ENCODE results near the gene ANLN.

ANLN gene, protein sequence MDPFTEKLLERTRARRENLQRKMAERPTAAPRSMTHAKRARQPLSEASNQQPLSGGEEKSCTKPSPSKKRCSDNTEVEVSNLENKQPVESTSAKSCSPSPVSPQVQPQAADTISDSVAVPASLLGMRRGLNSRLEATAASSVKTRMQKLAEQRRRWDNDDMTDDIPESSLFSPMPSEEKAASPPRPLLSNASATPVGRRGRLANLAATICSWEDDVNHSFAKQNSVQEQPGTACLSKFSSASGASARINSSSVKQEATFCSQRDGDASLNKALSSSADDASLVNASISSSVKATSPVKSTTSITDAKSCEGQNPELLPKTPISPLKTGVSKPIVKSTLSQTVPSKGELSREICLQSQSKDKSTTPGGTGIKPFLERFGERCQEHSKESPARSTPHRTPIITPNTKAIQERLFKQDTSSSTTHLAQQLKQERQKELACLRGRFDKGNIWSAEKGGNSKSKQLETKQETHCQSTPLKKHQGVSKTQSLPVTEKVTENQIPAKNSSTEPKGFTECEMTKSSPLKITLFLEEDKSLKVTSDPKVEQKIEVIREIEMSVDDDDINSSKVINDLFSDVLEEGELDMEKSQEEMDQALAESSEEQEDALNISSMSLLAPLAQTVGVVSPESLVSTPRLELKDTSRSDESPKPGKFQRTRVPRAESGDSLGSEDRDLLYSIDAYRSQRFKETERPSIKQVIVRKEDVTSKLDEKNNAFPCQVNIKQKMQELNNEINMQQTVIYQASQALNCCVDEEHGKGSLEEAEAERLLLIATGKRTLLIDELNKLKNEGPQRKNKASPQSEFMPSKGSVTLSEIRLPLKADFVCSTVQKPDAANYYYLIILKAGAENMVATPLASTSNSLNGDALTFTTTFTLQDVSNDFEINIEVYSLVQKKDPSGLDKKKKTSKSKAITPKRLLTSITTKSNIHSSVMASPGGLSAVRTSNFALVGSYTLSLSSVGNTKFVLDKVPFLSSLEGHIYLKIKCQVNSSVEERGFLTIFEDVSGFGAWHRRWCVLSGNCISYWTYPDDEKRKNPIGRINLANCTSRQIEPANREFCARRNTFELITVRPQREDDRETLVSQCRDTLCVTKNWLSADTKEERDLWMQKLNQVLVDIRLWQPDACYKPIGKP

DNA sequence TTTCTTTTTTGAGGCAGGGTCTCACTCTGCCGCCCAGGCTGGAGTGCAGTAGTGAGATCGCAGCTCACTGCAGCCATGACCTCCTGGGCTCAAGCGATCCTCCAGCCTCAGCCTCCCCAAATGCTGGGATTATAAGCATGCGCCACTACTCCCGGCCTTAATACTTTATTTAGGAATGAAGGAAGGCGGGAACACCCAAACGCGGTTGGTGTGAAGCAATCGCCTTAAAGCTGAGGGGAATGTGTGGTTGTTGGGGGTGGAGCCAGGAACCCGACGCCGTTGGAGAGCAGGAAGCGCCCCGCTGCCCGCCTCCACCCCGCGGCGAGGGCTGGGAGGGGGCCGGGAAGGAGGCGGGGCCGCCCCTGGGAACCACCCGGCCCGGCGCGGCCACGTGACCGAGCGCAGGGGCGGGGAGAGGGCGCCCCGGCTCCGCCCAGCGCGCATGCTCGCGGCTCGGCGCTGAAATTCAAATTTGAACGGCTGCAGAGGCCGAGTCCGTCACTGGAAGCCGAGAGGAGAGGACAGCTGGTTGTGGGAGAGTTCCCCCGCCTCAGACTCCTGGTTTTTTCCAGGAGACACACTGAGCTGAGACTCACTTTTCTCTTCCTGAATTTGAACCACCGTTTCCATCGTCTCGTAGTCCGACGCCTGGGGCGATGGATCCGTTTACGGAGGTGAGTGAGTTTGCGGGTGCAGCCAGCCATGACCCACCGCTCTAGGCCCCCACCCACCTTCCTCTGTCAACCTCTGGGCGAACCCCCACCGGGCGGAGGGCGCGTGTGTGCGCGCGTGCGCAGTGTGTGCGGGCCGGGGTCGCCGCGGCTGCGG, at the start of gene ANLN:
ANLN (plus strand) TSS at position 492 of the 828 bp plus-strand sequence; CDS start at position 657, 165 bp downstream.
- H3K4me1 Mint-ChIP-seq (ENCODE audit: low read depth) = peaks cover 26% of the 10 kb centered on the region
- H3K9me3 Mint-ChIP-seq = no peaks in the 10 kb centered on the region
- H3K4me3 Mint-ChIP-seq = peak within 1 kb of the TSS; percentile 94
- peak; percentile 91 for DNase-seq
- H3K27me3 Mint-ChIP-seq = peaks cover 7% of the 10 kb centered on the region
- peak within 1 kb of the TSS; percentile 89 for H3K27ac Mint-ChIP-seq
- H3K36me3 Mint-ChIP-seq (ENCODE audit: low read depth) = peaks cover 12% of the 10 kb centered on the region

DNA sequence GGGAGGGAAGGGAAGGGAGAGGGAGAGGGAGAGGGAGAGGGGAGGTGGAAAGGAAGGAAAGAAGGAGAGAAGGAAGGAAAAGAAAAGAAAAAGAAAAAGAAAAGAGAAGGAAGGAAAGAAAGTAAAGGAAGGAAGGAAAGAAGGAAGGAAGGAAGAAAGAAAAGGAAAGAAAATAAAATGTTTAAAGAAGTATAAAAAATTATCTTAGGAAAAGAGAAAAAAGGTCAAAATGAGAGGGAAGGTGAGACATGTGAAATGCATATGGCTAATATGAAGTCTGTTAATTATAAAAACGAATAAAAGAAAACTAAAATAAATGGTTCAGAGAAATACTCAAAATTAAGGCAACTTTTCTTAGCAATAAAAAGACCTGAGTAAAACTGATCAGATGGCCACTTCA, 46.1 kb upstream of the ANLN start:
- Mint-ChIP-seq H3K27ac (no peak overlapping the region), H3K9me3 (no peaks in the 10 kb centered on the region), H3K36me3 (ENCODE audit: low read depth) (no peaks in the 10 kb centered on the region), H3K4me1 (ENCODE audit: low read depth) (no peaks in the 10 kb centered on the region), H3K27me3 (peaks cover 18% of the 10 kb centered on the region), H3K4me3 (no peak overlapping the region)
- no peak for DNase-seq

DNA sequence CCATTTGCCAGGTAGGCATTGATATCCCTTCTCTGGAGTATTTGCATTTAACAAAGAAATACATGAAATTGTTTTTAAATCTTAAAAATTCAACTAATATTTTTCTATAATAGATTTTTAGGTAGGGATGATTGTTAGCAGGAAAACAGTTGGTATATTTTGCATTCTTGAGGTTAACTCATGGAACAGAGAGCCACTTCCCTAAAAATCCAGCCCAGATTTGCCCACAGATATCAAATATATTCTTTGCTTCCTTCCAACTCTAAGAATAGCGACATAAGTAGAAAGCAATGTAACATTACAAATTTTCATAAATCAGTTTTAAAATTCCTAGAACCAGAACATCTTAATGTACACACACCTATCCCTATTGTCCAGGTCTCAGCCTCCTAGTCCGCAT, 45.0 kb upstream of the ANLN start:
- Mint-ChIP-seq H3K4me3 (no peak overlapping the region), H3K4me1 (ENCODE audit: low read depth) (no peaks in the 10 kb centered on the region), H3K27me3 (peaks cover 18% of the 10 kb centered on the region)

DNA sequence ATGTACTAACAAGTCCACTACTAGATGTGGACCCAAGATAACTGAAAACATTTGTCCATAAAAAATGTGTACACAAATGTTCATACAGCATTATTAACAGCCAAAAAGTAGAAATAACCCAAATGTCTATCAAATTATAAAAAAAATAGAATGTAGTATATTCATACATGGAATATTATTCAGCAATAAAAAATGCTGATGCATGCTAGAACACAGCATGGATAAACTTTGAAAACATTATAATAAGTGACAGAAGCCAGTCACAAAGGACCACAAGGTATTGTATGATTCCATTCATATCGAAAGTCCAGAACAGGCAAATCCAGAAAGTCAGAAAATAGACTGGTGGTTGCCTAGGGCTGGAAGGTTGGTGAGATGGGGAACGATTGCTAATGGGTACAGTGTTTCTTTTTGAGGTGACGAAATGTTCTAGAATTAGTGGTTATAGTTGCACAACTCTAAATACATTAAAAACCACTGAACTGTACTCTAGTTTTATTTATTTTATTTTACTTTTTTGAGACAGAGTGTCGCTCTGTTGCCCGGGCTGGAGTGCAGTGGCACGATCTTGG, 43.3 kb upstream of the ANLN start:
- Mint-ChIP-seq H3K4me3 (no peak overlapping the region), H3K4me1 (ENCODE audit: low read depth) (no peaks in the 10 kb centered on the region), H3K36me3 (ENCODE audit: low read depth) (no peaks in the 10 kb centered on the region), H3K27me3 (peaks cover 9% of the 10 kb centered on the region), H3K27ac (no peak overlapping the region), H3K9me3 (no peaks in the 10 kb centered on the region)
- DNase-seq = no peak

More for the DNA sequence above, 45.0 kb upstream of the ANLN start:
- Mint-ChIP-seq H3K36me3 (ENCODE audit: low read depth) (no peaks in the 10 kb centered on the region), H3K27ac (no peak overlapping the region), H3K9me3 (no peaks in the 10 kb centered on the region)
- no peak for DNase-seq

DNA sequence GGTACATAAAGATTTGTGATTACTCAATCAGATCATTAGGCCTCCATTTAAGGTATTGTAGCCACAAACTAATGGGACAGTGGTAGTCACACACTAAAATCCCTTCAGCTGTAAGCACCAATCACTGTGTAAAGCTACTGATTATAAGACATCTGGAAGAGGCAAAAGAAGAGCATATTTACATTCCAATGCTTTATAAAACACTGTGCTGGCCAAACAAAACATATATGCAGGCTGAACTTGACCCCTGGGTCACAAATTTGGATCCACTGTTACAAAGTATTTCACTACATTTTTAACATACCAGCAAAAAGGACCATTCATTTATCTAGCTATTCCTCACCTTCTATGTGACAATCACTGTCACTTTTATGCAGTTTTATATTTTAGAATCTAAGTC, 41.4 kb upstream of the ANLN start:
- no peaks in the 10 kb centered on the region for H3K9me3 Mint-ChIP-seq
- no peak overlapping the region for H3K27ac Mint-ChIP-seq
- no peaks in the 10 kb centered on the region for H3K4me1 Mint-ChIP-seq (ENCODE audit: low read depth)
- no peak for DNase-seq
- no peak overlapping the region for H3K4me3 Mint-ChIP-seq
- no peaks in the 10 kb centered on the region for H3K36me3 Mint-ChIP-seq (ENCODE audit: low read depth)
- no peaks in the 10 kb centered on the region for H3K27me3 Mint-ChIP-seq

DNA sequence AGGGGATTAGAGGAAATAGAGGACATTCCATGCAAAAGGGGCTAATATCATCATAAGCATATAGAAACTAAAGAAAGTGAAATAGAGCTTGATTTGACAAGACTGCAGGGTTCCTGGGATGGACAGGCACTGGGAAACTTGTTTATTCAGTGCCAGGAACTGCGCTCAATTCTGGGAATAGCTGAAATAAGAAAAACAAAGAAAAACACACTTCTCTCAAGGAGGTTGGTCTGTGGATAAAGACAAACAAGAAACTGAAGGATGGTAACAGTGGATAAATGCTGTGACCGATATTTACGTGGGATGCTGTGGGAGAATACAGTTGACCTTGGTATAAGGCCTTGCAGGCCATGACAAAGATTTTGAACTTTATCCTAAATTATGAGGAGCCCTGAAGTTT, 40.9 kb upstream of the ANLN start:
- no peak overlapping the region for H3K27ac Mint-ChIP-seq

DNA sequence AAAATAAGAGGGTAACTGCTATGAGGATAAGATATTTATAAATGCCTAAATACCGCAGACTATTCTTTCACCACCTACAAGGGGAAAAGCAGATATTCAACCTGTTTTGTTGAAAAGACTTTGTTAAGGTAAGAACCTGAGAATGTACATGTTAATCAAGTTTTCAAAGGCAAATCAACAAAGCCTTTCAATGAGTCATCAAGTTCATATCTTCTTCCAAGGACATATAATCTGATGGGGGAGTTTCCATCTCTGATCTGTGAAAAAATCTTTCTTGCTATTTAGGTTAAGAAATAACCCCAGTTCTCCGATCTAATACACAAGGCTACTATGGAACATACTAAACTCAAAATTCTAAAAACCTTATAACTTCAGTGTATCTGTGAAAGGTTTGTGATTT, 40.0 kb upstream of the ANLN start:
- Mint-ChIP-seq H3K4me1 (ENCODE audit: low read depth) (no peaks in the 10 kb centered on the region), H3K36me3 (ENCODE audit: low read depth) (no peaks in the 10 kb centered on the region), H3K9me3 (no peaks in the 10 kb centered on the region), H3K4me3 (no peak overlapping the region), H3K27me3 (no peaks in the 10 kb centered on the region), H3K27ac (no peak overlapping the region)
- no peak for DNase-seq

More for the DNA sequence above, 40.9 kb upstream of the ANLN start:
- no peak for DNase-seq
- H3K4me3 Mint-ChIP-seq = no peak overlapping the region
- H3K9me3 Mint-ChIP-seq = no peaks in the 10 kb centered on the region
- no peaks in the 10 kb centered on the region for H3K4me1 Mint-ChIP-seq (ENCODE audit: low read depth)
- no peaks in the 10 kb centered on the region for H3K36me3 Mint-ChIP-seq (ENCODE audit: low read depth)
- no peaks in the 10 kb centered on the region for H3K27me3 Mint-ChIP-seq

DNA sequence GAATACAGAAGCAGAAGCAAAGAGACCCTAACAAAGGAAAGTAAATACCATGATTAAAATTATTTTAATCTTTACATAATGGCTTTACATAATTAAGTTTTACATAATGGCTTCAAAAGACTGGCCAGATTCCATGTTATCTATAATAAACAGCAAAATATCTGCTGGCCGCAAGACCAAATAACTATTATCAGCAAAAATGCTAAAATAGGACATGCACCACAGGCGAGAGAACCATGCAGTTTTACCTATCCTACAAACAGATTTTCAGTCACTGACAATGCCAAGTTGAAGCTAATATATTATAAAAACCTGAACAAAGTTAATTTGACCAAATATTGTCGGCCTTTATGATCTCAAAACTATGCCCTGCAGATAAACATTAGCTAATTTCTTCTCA, 34.2 kb upstream of the ANLN start:
- DNase-seq = no peak
- Mint-ChIP-seq H3K4me3 (no peak overlapping the region), H3K4me1 (ENCODE audit: low read depth) (no peaks in the 10 kb centered on the region), H3K27ac (no peak overlapping the region), H3K9me3 (no peaks in the 10 kb centered on the region), H3K36me3 (ENCODE audit: low read depth) (no peaks in the 10 kb centered on the region), H3K27me3 (no peaks in the 10 kb centered on the region)

DNA sequence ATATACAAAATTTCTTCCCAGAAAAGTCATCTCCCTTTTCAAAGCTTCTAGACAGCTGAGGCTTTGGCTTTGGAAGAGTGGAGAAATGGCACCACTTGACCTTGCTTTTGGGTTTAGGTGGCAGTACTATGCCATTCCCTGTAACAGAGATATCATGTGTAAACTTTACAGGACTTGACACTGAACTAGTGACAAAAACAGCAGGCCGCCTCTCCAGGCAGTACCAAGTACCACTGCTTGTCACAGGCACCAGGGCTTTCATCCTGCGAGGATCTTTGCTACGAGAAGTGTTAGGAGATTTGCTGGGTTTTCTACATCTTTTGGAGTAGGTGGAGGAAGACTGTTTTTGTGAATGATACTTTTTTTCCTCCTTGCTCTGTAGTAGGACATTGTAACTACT, 32.6 kb upstream of the ANLN start:
- no peaks in the 10 kb centered on the region for H3K9me3 Mint-ChIP-seq
- no peak overlapping the region for H3K27ac Mint-ChIP-seq
- H3K4me3 Mint-ChIP-seq = no peak overlapping the region
- H3K36me3 Mint-ChIP-seq (ENCODE audit: low read depth) = no peaks in the 10 kb centered on the region
- H3K4me1 Mint-ChIP-seq (ENCODE audit: low read depth) = no peaks in the 10 kb centered on the region
- no peak for DNase-seq
- no peaks in the 10 kb centered on the region for H3K27me3 Mint-ChIP-seq

DNA sequence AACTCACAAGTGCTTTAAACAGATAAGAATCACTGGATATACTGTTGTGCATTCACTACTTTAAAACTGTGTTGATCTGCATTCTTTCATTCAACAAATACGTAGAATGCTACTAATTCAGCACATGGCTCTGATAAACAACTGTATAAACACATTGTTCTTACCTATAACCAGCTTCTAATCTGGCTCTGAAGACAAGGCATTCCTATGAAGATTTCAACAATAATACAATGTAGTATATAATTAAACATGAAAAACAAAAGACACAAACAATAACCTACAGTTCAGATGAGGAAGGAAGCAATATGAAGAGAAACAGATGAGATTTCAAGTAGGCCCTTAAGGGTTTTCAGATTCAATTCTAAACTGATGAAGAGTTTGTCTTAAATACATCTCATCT, 31.1 kb upstream of the ANLN start:
- no peak overlapping the region for H3K4me3 Mint-ChIP-seq
- no peaks in the 10 kb centered on the region for H3K36me3 Mint-ChIP-seq (ENCODE audit: low read depth)
- no peak for DNase-seq
- no peaks in the 10 kb centered on the region for H3K27me3 Mint-ChIP-seq
- no peaks in the 10 kb centered on the region for H3K4me1 Mint-ChIP-seq (ENCODE audit: low read depth)
- no peak overlapping the region for H3K27ac Mint-ChIP-seq
- no peaks in the 10 kb centered on the region for H3K9me3 Mint-ChIP-seq

DNA sequence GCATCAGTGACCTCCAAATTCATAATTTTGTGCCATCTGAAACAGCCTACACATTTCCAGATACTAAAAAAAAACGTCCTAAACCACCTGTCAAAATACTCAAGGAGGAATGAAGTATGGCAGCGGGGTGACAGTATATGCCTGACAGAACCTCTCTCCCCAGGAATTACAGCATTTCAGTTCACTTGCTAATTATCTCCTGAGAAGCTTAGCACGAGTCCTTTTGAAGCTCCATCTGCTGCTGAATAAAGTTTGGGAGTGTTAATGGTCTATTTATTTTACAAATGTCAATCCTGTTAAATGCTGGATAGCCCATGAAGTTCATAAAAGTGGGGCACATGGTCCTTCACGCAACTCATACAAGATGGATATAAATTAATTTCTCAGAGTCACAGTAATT, 29.4 kb upstream of the ANLN start:
- no peaks in the 10 kb centered on the region for H3K4me1 Mint-ChIP-seq (ENCODE audit: low read depth)
- peaks cover 3% of the 10 kb centered on the region for H3K27me3 Mint-ChIP-seq
- H3K4me3 Mint-ChIP-seq = no peak overlapping the region
- no peaks in the 10 kb centered on the region for H3K36me3 Mint-ChIP-seq (ENCODE audit: low read depth)
- no peaks in the 10 kb centered on the region for H3K9me3 Mint-ChIP-seq
- no peak overlapping the region for H3K27ac Mint-ChIP-seq
- DNase-seq = no peak

DNA sequence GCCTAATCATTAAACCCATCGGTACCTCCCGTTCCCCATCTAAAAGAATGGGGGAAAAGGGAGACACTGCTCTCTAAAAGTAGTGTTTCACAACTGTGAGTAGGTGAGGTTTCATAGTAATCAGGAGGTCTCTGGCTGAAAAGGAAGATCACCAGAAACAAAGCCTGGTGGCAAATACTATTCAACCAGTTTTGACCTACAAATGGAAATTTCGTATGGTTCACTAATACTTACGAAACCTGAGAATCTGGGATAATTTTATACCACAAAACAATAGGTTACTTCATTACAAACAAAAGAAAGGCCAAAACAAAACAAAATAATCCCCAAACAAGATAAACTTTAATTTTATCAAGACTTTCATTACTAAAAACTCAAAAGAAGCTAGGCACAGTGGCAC, 28.4 kb upstream of the ANLN start:
- Mint-ChIP-seq H3K27me3 (peaks cover 6% of the 10 kb centered on the region), H3K4me1 (ENCODE audit: low read depth) (peaks cover under 1% of the 10 kb centered on the region), H3K27ac (no peak overlapping the region), H3K36me3 (ENCODE audit: low read depth) (no peaks in the 10 kb centered on the region), H3K9me3 (no peaks in the 10 kb centered on the region), H3K4me3 (no peak overlapping the region)
- no peak for DNase-seq

DNA sequence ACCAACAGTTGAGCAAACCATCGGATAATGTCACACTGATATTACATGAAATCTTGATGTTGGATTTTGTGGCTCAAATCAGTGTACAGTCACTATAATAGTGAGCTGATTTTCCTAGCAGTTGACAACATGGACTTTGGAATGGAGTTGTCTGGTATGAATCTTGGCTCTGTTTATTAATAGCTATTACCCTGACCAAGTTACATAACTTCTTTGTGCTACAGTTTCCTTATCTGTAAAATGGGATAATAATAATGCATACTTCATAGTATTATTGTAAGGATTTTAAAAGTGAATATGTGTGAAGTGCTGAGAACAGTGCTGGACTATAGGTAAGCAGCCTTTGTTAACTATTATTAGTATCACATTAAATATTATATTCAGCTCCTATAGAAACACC, 26.1 kb upstream of the ANLN start:
- Mint-ChIP-seq H3K9me3 (no peaks in the 10 kb centered on the region), H3K27me3 (peaks cover 7% of the 10 kb centered on the region), H3K36me3 (ENCODE audit: low read depth) (no peaks in the 10 kb centered on the region), H3K27ac (no peak overlapping the region), H3K4me1 (ENCODE audit: low read depth) (peaks cover 8% of the 10 kb centered on the region), H3K4me3 (no peak overlapping the region)
- no peak for DNase-seq
